ENCODE results near the gene DCLK1.
"Not testable (repeated sequence)": the region's sequence is repeated elsewhere in the genome, so short reads cannot be mapped to it uniquely, and the experiment has no call there.

The DCLK1 gene

DNA sequence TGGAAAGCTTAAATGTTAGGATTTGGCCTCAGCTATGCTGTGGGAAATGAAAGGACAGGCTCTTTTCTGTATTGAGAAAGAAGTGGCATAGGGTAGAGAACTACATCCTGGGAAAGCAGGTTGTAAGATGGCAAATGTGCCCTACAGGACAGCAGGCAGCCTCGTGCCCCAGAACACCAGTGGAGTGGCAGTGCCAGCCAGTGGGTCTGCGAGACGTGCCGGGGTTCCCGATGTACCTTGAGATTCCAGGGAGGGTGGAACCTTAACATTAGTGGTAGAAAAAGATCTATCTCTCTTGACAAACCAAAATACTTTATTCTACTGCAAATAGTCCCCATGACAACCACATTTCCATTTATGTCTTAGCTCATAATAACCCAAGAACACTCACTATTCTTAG lies 42.7 kb downstream of the DCLK1 start:
- FAIRE-seq, result no peak
- no peak for DNase-seq (ENCODE audit: insufficient read length, low spot score)

DNA sequence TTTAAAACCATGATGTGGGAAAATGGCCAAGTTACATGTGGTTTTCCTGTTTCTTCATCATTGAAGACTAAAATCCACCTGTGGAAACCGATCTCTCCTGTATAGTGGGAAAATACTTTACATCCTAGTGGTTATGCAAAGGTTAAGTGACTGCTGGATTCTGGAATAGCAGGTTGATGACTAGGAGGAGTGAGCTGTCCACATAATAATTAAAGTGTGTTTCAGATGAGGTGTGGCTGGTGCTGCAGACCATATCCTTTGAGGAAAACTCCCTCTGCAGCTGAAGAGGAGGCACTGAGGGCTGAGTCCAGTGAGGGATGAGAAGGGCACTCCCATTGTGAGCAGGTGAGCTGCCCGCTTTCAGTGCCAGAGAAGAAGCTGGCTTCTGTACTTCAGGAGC lies 43.2 kb downstream of the DCLK1 start:
- FAIRE-seq (no peak), DNase-seq (ENCODE audit: insufficient read length, low spot score) (no peak)

GRCh38 chr13:36086117-36086516 lies 45.1 kb downstream of the DCLK1 start:
- no peak for DNase-seq (ENCODE audit: insufficient read length, low spot score)
- no peak for FAIRE-seq

DNA sequence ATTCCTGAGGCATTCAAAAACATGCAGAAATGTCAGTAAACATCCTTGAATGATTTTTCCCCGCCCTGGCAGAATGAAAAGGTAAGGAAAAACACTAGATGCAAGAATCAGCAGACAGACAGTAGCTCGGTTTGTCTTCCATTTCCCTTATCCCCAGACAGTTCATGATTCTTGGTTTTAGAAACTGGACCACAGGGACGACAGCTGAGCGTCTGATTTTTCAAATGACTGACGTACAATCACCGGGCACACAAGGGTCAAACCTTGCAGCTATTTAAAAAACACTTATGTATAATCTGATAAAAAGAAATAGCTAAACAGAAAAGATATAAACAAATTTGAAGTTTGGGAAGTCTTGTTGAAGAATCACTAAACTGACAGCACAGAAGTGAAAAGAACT lies 47.1 kb downstream of the DCLK1 start:
- DNase-seq (ENCODE audit: insufficient read length, low spot score) (no peak), FAIRE-seq (no peak)

DNA sequence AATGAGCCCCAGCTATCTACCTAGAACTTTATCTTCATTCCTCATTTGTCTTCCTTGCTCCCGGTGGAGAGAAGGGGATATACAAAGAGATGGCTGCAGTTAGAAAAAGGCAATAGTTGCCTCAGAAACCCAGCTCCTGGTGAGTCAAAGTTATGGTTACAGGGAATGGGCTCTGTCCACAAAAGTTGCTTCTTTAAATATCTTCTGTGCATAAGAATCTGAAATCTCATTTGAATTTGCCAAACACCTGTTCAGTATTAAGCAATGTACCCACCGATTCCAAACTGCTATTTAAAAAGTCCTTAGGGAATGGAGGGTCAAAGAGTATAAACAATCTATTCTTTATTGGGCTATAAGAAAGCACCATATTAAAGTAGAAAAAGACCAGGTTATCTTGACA lies 48.4 kb downstream of the DCLK1 start:
- DNase-seq (ENCODE audit: insufficient read length, low spot score) (no peak), FAIRE-seq (no peak)

DNA sequence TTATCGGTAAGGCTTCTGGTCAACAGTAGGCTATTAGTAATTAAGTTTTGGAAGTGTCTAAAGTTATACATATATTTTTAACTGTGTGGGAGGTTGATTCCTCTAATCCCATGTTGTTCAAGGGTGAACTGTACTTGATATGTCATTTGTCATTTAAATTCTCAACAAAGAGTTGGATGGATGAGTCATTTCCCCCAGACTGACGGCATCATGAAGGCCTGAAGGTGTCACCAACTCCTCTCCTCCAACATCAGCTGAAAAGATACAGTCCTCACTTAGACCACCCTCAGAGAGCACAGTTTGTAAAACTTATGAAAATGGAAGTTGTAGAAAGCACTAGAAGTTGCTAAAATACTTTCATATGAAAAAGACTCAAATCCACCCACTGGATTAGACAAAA lies 48.8 kb downstream of the DCLK1 start:
- FAIRE-seq (no peak), DNase-seq (ENCODE audit: insufficient read length, low spot score) (no peak)

GRCh38 chr13:36076211-36076610 lies 55.0 kb downstream of the DCLK1 start:
- FAIRE-seq (no peak), DNase-seq (ENCODE audit: insufficient read length, low spot score) (no peak)

DNA sequence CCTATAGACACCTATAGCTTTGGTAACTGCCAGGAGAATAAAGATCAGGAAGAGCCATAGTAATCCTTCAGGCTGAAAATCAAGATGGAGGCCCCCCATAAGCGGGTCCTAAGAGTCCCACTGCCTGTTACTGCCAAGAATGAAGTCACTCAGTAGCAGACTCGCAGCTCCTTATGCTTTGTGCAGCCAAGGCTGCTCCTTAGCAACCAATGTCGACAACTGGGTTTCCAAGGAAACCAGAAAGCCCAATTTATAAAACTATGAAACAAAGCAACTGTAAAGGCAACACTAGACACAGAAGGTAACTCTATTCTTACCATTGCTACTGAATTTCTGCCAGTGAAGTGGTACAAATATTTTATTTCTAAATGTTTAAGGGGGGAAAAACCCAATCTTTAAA lies 56.5 kb downstream of the DCLK1 start:
- DNase-seq (ENCODE audit: insufficient read length, low spot score), result no peak
- FAIRE-seq, result no peak

DNA sequence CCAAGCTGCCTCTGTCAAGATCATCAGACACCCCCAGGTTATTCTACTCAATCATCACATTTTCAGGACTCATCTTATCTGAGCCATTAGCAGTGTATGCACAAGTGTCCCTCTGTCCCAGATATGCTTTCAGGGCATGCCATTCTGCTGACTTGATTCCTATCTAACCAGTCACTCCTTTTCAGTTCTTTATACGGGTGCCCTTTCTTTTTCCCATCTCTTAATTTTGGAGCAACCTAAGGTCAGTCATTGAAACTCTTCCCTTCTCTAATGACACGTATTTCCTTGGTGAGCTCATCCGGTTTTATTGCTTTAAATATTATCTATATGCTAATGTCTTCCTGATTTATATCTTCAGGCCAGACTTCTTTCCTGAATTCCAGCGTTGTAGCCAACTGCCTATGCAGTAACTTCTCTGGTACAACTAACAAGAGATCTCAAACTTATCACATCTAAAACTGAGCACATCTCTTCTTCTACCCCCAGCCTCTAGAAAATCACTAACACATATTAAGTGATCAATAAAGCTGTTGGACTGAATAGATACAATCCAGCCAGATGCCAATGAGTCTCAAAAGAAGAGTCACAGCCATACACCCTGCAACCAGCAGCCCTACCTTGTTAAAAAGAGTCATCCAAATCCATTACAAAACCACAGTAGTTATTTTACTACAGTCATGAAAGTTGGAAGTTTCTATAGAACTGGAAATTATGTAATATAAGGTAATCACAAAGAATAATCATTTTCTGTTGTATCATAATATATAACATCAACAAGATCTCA lies 58.8 kb downstream of the DCLK1 start:
- no peak for FAIRE-seq
- DNase-seq (ENCODE audit: insufficient read length, low spot score), result no peak

DNA sequence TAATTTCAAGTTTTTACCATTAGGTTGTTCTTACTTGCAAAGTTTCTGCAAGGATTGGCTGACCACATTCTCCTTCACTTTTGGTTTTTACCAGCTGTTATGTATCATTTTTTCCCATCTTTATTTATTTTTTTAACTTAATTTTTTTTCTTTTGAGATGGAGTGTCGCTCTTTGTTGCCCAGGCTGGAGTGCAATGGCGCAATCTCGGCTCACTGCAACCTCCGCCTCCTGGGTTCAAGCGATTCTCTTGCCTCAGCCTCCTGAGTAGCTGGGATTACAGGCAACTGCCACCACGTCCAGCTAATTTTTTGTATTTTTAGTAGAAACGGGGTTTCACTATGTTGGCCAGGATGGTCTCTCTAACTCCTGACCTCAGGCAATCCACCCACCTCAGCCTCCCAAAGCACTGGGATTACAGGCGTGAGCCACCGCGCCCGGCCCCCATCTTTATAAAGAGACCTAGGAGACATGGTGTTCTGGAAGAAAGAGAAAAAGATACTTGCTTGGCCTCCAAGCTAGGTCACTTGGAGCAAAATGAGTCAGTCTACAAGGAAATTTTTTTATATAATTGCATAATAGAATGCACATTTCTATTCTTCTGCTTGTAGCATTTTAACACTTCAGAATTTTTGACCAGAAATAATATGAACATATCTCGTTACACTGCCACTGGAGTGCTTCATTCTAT lies 60.5 kb downstream of the DCLK1 start:
- FAIRE-seq; DNase-seq (ENCODE audit: insufficient read length, low spot score): not testable (repeated sequence)

GRCh38 chr13:36069881-36070366 lies 61.3 kb downstream of the DCLK1 start:
- FAIRE-seq, result no peak
- DNase-seq (ENCODE audit: insufficient read length, low spot score), result no peak

- DNase-seq (ENCODE audit: insufficient read length, low spot score), result no peak
Observed at GRCh38 chr13:36068991-36069390, 62.2 kb downstream of the DCLK1 start.

GRCh38 chr13:36068566-36068965 lies 62.6 kb downstream of the DCLK1 start:
- no peak for FAIRE-seq

More at GRCh38 chr13:36068991-36069390, 62.2 kb downstream of the DCLK1 start:
- FAIRE-seq, result no peak

GRCh38 chr13:36067746-36068381 lies 63.3 kb downstream of the DCLK1 start:
- FAIRE-seq (no peak), DNase-seq (ENCODE audit: insufficient read length, low spot score) (no peak)

More at GRCh38 chr13:36068566-36068965, 62.6 kb downstream of the DCLK1 start:
- no peak for DNase-seq (ENCODE audit: insufficient read length, low spot score)

DNA sequence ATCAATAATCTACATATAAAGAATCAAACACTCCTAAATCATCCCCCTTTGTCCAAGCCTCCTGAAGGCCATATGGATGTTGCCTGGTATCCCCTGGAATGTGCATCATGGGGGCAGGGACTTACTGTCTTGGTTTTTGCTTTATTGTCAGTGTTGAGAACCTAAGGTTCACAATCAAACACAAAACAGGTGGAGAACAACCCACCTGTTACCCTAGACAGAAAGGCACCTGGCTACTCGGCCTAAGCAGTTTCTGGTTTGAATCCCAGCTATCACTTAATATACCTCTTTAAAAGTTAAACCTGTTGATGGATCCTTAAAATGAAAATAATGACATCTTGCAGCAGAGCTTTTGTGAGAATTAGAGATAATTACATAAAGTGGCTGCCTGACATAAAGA lies 68.9 kb downstream of the DCLK1 start:
- FAIRE-seq (no peak), DNase-seq (ENCODE audit: insufficient read length, low spot score) (no peak)

DNA sequence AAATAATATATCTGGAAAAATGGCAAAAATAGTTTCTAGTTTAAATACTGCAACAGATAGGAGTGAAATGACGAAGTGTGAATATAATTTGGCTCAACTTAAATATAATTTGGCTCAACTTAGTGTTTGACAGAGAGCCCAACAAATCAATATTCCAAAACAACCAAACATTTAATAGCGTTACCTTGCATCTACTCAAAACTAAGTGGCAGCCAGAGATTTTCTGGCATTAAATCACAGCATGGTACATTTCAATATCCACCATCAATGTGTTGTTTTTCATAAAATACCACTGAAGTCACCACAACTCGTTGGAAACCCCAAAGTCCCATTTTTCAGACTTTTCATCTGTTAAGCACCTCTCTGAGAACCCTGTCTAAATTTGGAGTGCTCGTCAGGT lies 69.6 kb downstream of the DCLK1 start:
- DNase-seq (ENCODE audit: insufficient read length, low spot score), result no peak
- no peak for FAIRE-seq

DNA sequence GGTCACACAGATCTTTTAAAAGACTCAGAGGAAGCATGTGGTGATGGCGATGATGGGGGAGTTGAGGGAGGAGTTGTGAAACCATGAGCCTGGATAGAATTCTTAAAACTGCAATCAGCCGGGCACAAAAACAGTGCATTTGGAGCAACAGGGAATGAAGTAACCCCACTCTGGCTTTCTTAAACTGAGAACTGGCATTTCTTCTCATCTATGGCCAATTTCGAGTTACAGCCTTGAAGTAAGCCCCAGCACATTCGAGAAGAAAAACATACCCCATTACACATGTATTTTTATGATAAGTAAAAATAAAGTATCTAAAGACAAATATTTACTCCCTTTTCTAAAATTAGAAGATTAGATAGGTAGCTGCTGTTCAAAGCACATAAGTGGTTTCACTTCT lies 70.1 kb downstream of the DCLK1 start:
- no peak for DNase-seq (ENCODE audit: insufficient read length, low spot score)
- FAIRE-seq, result no peak

- FAIRE-seq, result no peak
Observed at GRCh38 chr13:36059321-36059720, 71.9 kb downstream of the DCLK1 start.

DNA sequence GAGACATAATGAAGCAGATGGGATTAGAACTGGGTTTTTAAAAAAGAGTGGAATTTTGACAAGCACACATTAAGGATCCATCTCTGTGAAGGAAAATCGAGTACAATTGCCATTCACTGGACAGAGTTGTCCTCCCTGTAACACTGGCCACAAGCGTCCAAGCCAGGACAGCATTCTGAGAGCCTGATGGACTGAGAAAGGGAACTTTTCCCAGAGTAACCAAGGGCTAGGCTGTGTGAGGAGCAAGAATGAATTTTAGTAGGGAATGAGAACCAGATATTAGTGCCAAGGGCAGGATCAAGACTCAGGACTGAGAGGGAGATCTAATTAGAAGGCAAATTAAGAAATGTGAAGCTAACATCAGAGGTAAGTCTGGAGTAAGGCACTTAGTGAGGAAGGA lies 73.1 kb downstream of the DCLK1 start:
- no peak for FAIRE-seq

More at GRCh38 chr13:36059321-36059720, 71.9 kb downstream of the DCLK1 start:
- DNase-seq (ENCODE audit: insufficient read length, low spot score), result no peak

GRCh38 chr13:36057547-36057946 lies 73.6 kb downstream of the DCLK1 start:
- DNase-seq (ENCODE audit: insufficient read length, low spot score) (no peak), FAIRE-seq (no peak)

More for the DNA sequence above, 73.1 kb downstream of the DCLK1 start:
- no peak for DNase-seq (ENCODE audit: insufficient read length, low spot score)

GRCh38 chr13:36057041-36057440 lies 74.1 kb downstream of the DCLK1 start:
- FAIRE-seq (no peak), DNase-seq (ENCODE audit: insufficient read length, low spot score) (no peak)

Measured in HTR-8/SVneo (cell line).